AG10803 (cell line): ENCODE results near the gene EIF3A.

ENCODE experiments used
- DNase-seq: peaks from one replicate; pipeline ENCODE4 v3.0.0; 2010; ENCODE audit warnings: low read depth
- H3K4me3 ChIP-seq: 2 replicates; pipeline ENCODE4 v1.5.1; 2011; ENCODE audit warnings: mild to moderate bottlenecking, low read length, control low read depth
- CTCF ChIP-seq: conservative IDR thresholded peaks from 2 replicates; pipeline ENCODE4 v1.5.1; 2011; ENCODE audit warnings: mild to moderate bottlenecking, low read length, control low read depth, inconsistent platforms

The EIF3A gene

GRCh38 chr10:119023553-119023868, 57.1 kb downstream of the EIF3A start:
- no peak for TF ChIP-seq CTCF
- DNase-seq: no peak
- no peak overlapping the region for H3K4me3 ChIP-seq

- no peak for TF ChIP-seq CTCF
- no peak overlapping the region for H3K4me3 ChIP-seq
- peak; percentile 91 for DNase-seq
These were observed 57.6 kb downstream of the EIF3A start for GRCh38 chr10:119022846-119023552.

GRCh38 chr10:119020627-119020946, 60.0 kb downstream of the EIF3A start:
- H3K4me3 ChIP-seq: no peak overlapping the region

GRCh38 chr10:119007211-119007574, 73.4 kb downstream of the EIF3A start:
- H3K4me3 ChIP-seq: no peak overlapping the region
- TF ChIP-seq CTCF: no peak
- DNase-seq: no peak

More at GRCh38 chr10:119020627-119020946, 60.0 kb downstream of the EIF3A start:
- DNase-seq: peak; percentile 25
- TF ChIP-seq CTCF: no peak

- H3K4me3 ChIP-seq: no peak overlapping the region
- TF ChIP-seq CTCF: peak; percentile 27
- DNase-seq: peak; percentile 97
These were observed 74.0 kb downstream of the EIF3A start for GRCh38 chr10:119006451-119007210.

- DNase-seq: no peak
- TF ChIP-seq CTCF: no peak
- H3K4me3 ChIP-seq: no peak overlapping the region
These were observed 75.1 kb downstream of the EIF3A start for GRCh38 chr10:119005362-119006043.
